ENCODE results near the gene AIG1. TPM values are rescaled to one million over a fixed set of nuclear protein-coding genes. Genes with fewer than 3 reads are reported as not detected.
"Not testable (repeated sequence)": the region's sequence is repeated elsewhere in the genome, so short reads cannot be mapped to it uniquely, and the experiment has no call there.

AIG1 gene
- total and polyA plus RNA-seq, 2 of the 4 experiments (the other 2 are of a cell fraction): 21.3 to 27.1 TPM

DNA sequence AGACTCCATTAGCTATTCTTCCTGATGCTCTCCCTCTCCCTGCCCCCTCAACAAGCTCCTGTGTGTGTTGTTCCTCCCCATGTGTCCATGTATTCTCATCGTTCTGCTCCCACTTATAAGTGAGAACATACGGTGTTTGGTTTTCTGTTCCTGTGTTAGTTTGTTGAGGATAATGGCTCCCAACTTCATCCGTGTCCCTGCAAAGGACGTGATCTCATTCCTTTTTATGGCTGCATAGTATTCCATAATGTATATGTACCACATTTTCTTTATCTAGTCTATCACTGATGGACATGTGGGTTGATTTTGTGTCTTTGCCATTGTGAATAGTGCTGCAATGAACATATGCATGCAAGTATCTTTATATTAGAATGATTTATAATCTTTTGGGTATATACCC, 16.3 kb upstream of the AIG1 start:
- H2BK120ac ChIP-seq (ENCODE audit: low read depth, low read length); H3K79me1 ChIP-seq (ENCODE audit: low read depth in 1 of 2, low read length in 2 of 2); H3K9me3 ChIP-seq (ENCODE audit: control insufficient read depth, insufficient read depth, low read length); H3K27me3 ChIP-seq (ENCODE audit: control insufficient read depth, insufficient read depth, low read length); POLR2A ChIA-PET (ENCODE audit: unreplicated experiment); intact Hi-C loops (cut with micrococcal nuclease); H3K23ac ChIP-seq (ENCODE audit: low read depth, low read length); H2AK5ac ChIP-seq (ENCODE audit: low read depth, low read length); H3K9me1 ChIP-seq (ENCODE audit: insufficient read depth, low read length); dilution Hi-C loops (cut with HindIII; ENCODE audit: low sequenced_read_pairs, unreplicated experiment); H3K4me3 ChIP-seq (ENCODE audit: insufficient read depth, low read depth, low read length); H3K18ac ChIP-seq (ENCODE audit: low read depth, low read length); CTCF ChIA-PET; H2BK15ac ChIP-seq (ENCODE audit: low read depth, low read length); H4K20me1 ChIP-seq (ENCODE audit: insufficient read depth, low read length); DNase-seq; H2BK5ac ChIP-seq (ENCODE audit: low read depth, low read length, poor library complexity, severe bottlenecking); H2BK20ac ChIP-seq (ENCODE audit: low read depth, low read length); in situ Hi-C loops (cut with MboI; ENCODE audit: low sequenced_read_pairs); H3K4ac ChIP-seq (ENCODE audit: low read depth, low read length); H4K91ac ChIP-seq (ENCODE audit: insufficient read depth, low read depth, low read length); H3K4me2 ChIP-seq (ENCODE audit: low read depth, low read length); H3K27ac ChIP-seq (ENCODE audit: insufficient read depth, low read length); H2AK9ac ChIP-seq (replicated peaks; ENCODE audit: low read depth, low read length, poor library complexity); H3K9ac ChIP-seq (ENCODE audit: low read depth, low read length); H3K4me1 ChIP-seq (ENCODE audit: control insufficient read depth, insufficient read depth, low read length); H4K8ac ChIP-seq (ENCODE audit: low read depth in 2 of 2, low read length in 2 of 2); H3K14ac ChIP-seq (replicated peaks; ENCODE audit: low read depth, low read length); H4K5ac ChIP-seq (ENCODE audit: low read depth, low read length); H2AFZ ChIP-seq (replicated peaks; ENCODE audit: low read length, poor library complexity); H3K56ac ChIP-seq (ENCODE audit: extremely low read depth, insufficient read depth, low read length); H3K36me3 ChIP-seq (ENCODE audit: control insufficient read depth, insufficient read depth, low read length); ATAC-seq (ENCODE audit: low read depth); BruUV-seq (replicated peaks): not testable (repeated sequence)
- no CpG with 5 or more reads among the region's 4 CpGs for WGBS, 2 experiments (ENCODE audit: extremely low coverage in 2 of 2, insufficient read length in 1 of 2)
